ENCODE data around the gene LSG1.

LSG1 gene

GRCh38 chr3:194687638-194688199, 15.7 kb upstream of the LSG1 start:
- peak; percentile 53 to 74 (median 71) for DNase-seq (ENCODE audit: low read depth in 2 of 3, low spot score in 1 of 3)

GRCh38 chr3:194686816-194687637, 15.0 kb upstream of the LSG1 start:
- peak in 2 of 3 donors; percentile 8 to 27 for DNase-seq (ENCODE audit: low read depth in 2 of 3, low spot score in 1 of 3)

- DNase-seq (ENCODE audit: low read depth in 2 of 3, low spot score in 1 of 3): no peak
These were observed 14.4 kb upstream of the LSG1 start for GRCh38 chr3:194686414-194686815.

- peak; percentile 69 to 79 (median 72) for DNase-seq (ENCODE audit: low read depth in 2 of 3, low spot score in 1 of 3)
These were observed 13.9 kb upstream of the LSG1 start, which contains the start of gene FAM43A for GRCh38 chr3:194685718-194686413. TSS of gene FAM43A (plus strand) at chr3:194685883. CDS start at chr3:194686827, 944 bp downstream.

GRCh38 chr3:194685065-194685717, 13.2 kb upstream of the LSG1 start:
- DNase-seq (ENCODE audit: low read depth in 2 of 3, low spot score in 1 of 3): peak in 1 of 3 donors; percentile 39

GRCh38 chr3:194683380-194683779, 11.4 kb upstream of the LSG1 start:
- DNase-seq (ENCODE audit: low read depth in 2 of 3, low spot score in 1 of 3): no peak

- peak; percentile 50 to 65 (median 53) for DNase-seq (ENCODE audit: low read depth in 2 of 3, low spot score in 1 of 3)
These were observed 10.8 kb upstream of the LSG1 start for GRCh38 chr3:194682694-194683310.

- no peak for DNase-seq (ENCODE audit: low read depth in 2 of 3, low spot score in 1 of 3)
These were observed 10.2 kb upstream of the LSG1 start for GRCh38 chr3:194682189-194682693.

GRCh38 chr3:194680888-194681615, 9.1 kb upstream of the LSG1 start:
- DNase-seq (ENCODE audit: low read depth in 2 of 3, low spot score in 1 of 3): no peak

GRCh38 chr3:194676471-194676870, 4.5 kb upstream of the LSG1 start:
- no peak for DNase-seq (ENCODE audit: low read depth in 2 of 3, low spot score in 1 of 3)

- peak in 1 of 3 donors; percentile 12 for DNase-seq (ENCODE audit: low read depth in 2 of 3, low spot score in 1 of 3)
These were observed 3.7 kb upstream of the LSG1 start for GRCh38 chr3:194675680-194676079.

- DNase-seq (ENCODE audit: low read depth in 2 of 3, low spot score in 1 of 3): peak; percentile 59 to 72 (median 61)
These were observed 3.2 kb upstream of the LSG1 start for GRCh38 chr3:194675081-194675640.

GRCh38 chr3:194673761-194674160, 1.8 kb upstream of the LSG1 start:
- DNase-seq (ENCODE audit: low read depth in 2 of 3, low spot score in 1 of 3): no peak

- DNase-seq (ENCODE audit: low read depth in 2 of 3, low spot score in 1 of 3): no peak
These were observed 885 bp upstream of the LSG1 start for GRCh38 chr3:194672876-194673275.

- no peak for DNase-seq (ENCODE audit: low read depth in 2 of 3, low spot score in 1 of 3)
These were observed 486 bp downstream of the LSG1 start for GRCh38 chr3:194671511-194671899.

- DNase-seq (ENCODE audit: low read depth in 2 of 3, low spot score in 1 of 3): no peak
These were observed 4.6 kb downstream of the LSG1 start for GRCh38 chr3:194667363-194667762.

GRCh38 chr3:194664857-194665256, 7.1 kb downstream of the LSG1 start:
- DNase-seq (ENCODE audit: low read depth in 2 of 3, low spot score in 1 of 3): no peak

- no peak for DNase-seq (ENCODE audit: low read depth in 2 of 3, low spot score in 1 of 3)
These were observed 10.0 kb downstream of the LSG1 start for GRCh38 chr3:194661946-194662345.

GRCh38 chr3:194661374-194661773, 10.6 kb downstream of the LSG1 start:
- DNase-seq (ENCODE audit: low read depth in 2 of 3, low spot score in 1 of 3): no peak

- no peak for DNase-seq (ENCODE audit: low read depth in 2 of 3, low spot score in 1 of 3)
These were observed 12.2 kb downstream of the LSG1 start for GRCh38 chr3:194659778-194660177.

Measured in stimulated activated CD4-positive, alpha-beta T cell treated with anti-CD3 and anti-CD28 coated beads, Interleukin-12 subunit alpha, Interleukin-12 subunit beta, amount 100 ng/mL, for 48 hours (primary cell).